Endometrium (tissue), 2 donors: Measurements from ENCODE around the gene RGS3.

Experiments
- FAIRE-seq: peaks from 2 replicates; lab custom pipeline; 2012; peaks lifted over from hg19 to GRCh38; lab: Jason Lieb, UNC
- donor health status: control.
- donor health status: control.

RGS3 gene

DNA sequence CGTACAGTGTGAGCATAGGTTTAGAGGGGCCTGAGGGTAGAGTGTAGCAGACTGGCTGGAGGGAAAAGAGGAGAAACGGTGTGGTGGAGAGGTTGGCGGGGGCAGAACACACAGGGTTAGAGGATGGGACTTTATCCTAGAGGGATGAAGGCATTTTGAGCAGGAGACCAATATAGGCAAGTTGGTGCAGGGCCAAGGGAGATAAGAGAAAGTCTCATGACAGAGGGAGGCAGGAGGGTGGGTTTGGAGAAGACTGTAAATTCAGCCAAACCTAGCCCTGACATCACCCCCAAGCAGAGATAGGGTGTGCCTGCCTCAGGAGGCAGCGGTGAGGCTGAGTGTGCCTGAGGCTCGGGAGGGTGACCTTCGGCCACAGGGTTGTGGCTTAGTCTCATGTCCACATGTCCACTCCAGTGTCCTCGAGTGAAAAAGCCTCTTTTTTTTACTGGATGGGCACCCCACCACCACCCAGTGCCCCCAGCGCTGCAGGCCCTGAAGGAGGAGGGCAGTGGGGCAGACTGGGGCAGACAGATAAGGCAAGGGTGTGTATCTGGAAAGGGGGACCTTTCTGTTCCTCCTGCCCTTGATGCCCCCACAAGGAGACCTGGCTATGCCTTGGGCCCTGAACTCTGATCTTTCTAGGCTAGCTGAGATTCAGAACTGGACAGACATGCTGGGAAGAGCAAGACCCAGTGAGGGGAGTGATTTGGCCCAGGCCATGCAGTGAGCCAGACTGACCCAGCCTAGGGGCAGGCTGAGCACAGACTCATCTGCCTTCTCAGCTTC lies 108.7 kb downstream of the RGS3 start:
- FAIRE-seq, result no peak

DNA sequence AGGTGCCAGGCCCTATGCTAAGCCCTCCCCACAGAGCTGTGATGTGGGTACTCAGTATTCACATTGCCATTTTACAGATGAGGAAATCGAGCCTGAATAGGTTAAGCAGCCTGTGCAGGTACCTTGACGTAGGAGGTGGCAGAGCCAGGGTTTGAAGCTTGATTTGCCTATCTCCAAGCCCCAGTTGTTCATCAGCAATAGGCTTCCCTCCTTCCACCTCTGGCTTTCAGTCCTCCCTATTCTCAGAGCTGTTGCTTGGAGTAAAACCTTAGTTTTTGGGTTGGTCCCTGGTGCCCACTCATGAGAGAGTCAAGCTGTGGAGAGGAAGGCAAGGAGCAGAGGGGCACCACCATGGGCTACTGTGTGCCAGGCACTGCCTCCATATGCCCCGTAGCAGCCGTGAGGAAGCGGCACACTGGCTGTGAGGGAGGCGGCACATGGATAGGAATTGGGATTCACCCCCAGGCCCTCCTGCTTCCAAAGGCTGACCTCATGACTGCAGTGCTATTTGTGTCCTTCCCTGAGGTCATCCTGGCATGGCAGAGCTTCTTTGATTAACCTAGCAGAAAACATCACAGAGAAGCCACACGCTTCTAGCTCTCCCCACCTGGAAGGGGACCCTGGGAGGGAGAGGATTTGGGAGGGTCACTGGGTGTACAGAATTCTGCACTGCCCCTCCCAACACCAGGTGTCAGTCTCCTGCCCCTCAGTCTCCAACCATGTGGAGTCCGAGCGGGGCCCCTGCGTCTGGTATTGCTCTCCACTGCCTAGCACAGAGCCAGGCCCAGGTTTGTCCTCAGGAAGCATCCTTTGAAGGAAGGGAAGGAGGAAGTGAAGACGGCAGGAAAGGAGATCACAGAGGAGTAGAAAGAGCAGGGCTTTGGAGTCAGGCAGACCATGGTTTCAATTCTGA lies 109.8 kb downstream of the RGS3 start:
- FAIRE-seq, result no peak

DNA sequence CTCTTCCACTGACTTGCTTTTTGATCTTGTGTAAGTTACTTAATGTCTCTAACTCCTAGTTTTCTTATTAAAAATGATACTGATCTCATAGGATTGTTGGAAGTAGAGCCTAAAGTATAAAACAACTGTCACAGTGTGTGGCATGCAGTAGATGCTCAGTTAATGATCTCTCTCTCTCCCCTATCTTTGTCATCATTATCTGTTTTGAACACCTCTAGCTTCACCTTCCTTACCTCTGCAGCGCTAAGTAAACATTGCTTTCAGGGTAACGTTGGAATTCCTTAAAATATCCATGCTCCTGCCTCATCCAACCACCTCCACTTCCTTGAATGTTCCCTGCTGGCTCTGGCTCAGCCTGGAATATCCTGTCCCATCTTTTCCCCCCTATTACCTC lies 110.4 kb downstream of the RGS3 start:
- no peak for FAIRE-seq

- no peak for FAIRE-seq
These were observed 111.1 kb downstream of the RGS3 start for GRCh38 chr9:113574441-113575262.

- no peak for FAIRE-seq
These were observed 114.2 kb downstream of the RGS3 start for GRCh38 chr9:113577525-113578261.

DNA sequence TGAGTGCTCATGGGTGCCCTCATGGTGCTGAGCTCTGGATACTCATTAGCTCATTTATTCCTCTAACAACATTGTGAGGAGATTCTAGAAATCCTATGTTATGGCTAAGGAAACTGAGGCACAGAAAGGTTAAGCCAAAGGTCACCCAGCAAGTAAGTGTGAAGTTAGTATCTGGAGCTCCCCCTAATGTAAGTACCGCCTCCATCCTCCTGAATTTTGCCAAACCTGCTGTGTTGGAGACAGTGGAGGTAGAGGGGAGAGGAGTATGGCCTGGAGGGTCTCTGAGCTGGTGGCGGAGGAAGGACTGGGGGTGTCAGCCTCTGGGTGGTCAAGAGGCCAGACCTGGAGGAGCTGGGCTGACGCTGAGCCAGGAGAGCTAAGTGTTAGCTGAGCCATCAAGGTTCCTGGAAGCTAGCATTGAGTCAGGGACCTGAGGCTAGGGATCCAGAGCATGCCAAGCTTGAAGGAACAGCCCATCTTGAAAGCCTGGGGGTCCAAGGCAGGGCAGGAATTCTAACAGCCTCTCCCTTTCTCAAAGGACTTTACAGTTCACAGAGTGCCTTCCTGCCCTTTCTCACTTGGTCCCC lies 114.8 kb downstream of the RGS3 start:
- FAIRE-seq, result no peak

GRCh38 chr9:113578882-113579282 lies 115.4 kb downstream of the RGS3 start:
- no peak for FAIRE-seq

DNA sequence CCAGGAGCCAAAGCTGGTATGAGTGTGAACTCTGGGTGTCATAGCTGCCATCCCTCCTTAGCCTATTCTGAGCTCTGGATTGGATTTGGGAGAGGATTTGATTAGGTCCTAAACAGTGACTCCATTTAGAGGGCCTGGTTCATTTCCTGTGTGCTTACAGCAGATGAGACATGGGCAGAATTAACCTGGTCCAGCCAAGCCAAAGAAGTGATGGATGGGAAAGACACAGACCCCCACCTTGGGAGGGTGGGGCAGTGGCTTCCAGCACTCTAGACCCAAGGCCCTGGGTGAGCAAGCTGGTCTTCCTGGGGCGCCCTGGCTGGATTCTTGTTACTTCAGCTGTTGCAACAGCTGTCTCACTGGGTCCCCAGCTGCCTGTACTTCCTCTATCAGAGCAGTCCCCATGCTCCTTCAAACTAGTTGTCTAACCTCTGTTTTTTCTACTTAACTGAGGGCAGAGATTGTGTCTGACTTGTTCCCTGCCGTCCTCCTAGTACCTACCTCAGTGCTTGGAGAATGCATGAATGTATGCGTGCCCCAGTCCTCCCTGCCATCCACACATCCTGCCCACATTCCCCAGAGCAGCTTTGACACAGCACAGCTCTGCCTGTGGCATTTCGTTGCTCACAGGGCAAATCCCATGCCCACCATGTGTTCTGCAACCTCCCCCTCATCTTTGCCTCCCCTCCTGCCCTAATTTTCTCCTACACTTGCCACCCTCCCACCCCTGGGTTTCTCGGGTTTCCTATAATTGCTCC lies 115.9 kb downstream of the RGS3 start:
- no peak for FAIRE-seq

DNA sequence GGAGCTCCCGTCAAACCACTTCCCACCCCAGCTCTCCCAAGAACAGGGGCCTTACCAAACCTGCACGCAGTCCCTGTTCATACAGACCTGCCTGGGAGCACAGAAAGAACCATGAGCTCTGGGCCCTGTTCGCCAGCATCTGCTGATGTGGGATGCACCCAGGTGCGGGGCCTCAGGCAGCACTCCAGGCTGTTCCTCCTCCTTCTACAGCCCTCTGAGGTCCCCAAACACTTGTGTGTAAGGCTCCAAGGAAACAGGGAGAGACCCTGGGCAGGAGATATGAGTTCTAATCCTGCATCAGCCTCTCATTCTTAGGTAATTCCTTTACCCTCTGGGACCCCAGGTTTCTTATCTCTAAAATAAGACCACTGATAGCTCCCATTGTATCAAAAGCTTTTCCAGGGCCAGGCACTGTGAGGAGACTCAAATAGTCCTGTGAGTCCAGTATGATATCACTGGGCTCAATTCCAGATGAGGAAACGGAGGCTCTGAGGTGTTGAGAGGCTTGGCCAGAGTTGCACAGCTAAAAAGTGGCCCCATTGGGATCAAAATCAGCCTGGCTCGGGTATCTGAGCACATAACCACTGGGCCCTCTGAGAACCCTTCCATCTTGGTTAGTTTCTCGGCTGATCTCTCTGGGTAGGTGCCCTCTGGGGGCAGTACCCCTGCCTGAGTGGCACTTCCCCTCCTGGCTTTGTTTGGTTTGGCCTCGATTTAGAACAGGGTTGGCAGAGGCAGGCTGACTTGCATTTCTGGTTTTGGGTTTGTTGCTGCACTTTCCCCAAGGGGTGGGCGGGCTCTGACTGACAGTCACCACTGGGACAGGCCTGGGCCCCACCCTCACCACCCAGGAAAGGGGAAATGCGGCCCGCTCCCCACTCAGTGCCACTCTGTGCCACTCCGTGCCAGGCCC lies 116.8 kb downstream of the RGS3 start:
- no peak for FAIRE-seq

DNA sequence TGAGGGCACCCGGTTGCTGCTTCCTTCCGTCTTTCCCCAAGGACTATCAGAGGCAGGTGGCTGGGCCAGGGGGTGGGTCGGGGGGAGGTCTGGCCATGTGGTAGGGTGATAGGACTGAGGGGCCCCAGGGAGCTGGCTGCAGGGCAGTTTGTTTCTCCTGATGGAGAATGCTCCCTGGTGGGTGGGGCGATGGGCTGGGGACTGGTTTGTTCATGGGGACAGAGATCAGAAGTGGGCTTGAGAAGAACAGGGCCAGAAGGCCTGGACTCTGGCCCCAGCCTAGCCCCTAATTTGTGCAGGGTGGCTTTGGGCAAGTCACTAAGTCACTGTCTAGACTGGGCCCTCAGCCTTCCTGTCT lies 117.4 kb downstream of the RGS3 start:
- no peak for FAIRE-seq

- no peak for FAIRE-seq
These were observed 118.6 kb downstream of the RGS3 start for GRCh38 chr9:113581865-113582697.

DNA sequence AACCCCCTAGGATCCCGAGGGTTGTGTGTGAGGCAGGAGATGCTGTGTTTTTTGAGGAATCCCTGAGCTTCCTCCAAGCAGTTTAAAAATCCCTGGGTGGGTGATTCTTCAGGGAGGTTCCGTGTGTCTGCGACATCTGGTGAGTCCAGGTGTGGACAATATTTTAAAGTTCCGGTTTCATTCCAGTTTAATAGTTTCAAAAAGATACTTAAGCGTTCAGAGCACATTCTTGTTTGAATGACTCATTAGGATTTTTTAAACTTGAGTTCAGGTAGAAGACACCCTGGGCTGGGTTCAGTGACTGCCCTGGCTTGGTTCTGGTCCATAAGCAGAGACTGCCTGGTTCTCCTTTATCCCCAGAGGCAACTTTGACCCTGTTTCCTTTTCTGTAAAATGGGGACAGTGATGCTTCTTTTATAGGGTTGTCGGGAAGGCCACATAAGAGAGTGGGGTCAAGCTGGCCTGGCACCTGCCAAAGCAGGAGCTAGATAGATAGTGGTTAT lies 119.2 kb downstream of the RGS3 start:
- FAIRE-seq, result no peak

GRCh38 chr9:113583511-113584427 lies 120.2 kb downstream of the RGS3 start:
- FAIRE-seq, result no peak

- no peak for FAIRE-seq
These were observed 121.0 kb downstream of the RGS3 start for GRCh38 chr9:113584428-113585084.

GRCh38 chr9:113585085-113585442 lies 121.5 kb downstream of the RGS3 start:
- FAIRE-seq, result no peak

GRCh38 chr9:113585555-113585954 lies 122.0 kb downstream of the RGS3 start:
- no peak for FAIRE-seq
